Left renal pelvis (tissue), 4 donors: ENCODE results near the gene DCAF15. TPM values are rescaled to one million over a fixed set of nuclear protein-coding genes. Genes with fewer than 3 reads are reported as not detected.

Experiments used
- DNase-seq, 4 donors: peaks; one replicate each; pipeline ENCODE4 v3.0.0-alpha.2; 2013; ENCODE audit warnings: low read depth in 4 of 4, low spot score in 3 of 4
- polyA plus RNA-seq, 4 donors: library from polyadenylated mRNA; unstranded; fragments of 120-200 nt; gene quantifications; one replicate each; pipeline ENCODE4 v1.2.1, GENCODE V29; 2013; ENCODE audit not compliant: insufficient read length in 4 of 4

DCAF15 gene
- polyA plus RNA-seq, 4 donors: 26.1 to 46.7 (median 28.2) TPM

- DNase-seq: no peak
Measured at GRCh38 chr19:14006766-14007562, 54.7 kb downstream of the DCAF15 start.

Other genes starting within 250 kb of the DCAF15 start
- 10 to 100 TPM; 15.5 to 42.7 (median 20.4) TPM for gene MRI1, start 188.0 kb upstream of the DCAF15 start, polyA plus RNA-seq
- gene C19orf53, start 178.1 kb upstream of the DCAF15 start, polyA plus RNA-seq: 100 to 1,000 TPM in 2 of 4 donors, 10 to 100 TPM in 2; 82.6 to 127 (median 107) TPM
- gene ZSWIM4, start 157.1 kb upstream of the DCAF15 start, polyA plus RNA-seq: 10 to 100 TPM in 1 of 4 donors, 1 to 10 TPM in 3; 3.7 to 11.7 (median 6.8) TPM
- 1 to 10 TPM in 3 of 4 donors, under 1 TPM in 1; 0.79 to 2.6 (median 1.6) TPM for gene NANOS3, start 75.4 kb upstream of the DCAF15 start, polyA plus RNA-seq
- 1 to 10 TPM; 4.8 to 8.9 (median 6.0) TPM for gene BRME1, start 46.4 kb upstream of the DCAF15 start, polyA plus RNA-seq
- gene CC2D1A, start 46.3 kb upstream of the DCAF15 start, polyA plus RNA-seq: 10 to 100 TPM; 19.4 to 45.8 (median 23.0) TPM
- gene PODNL1, start 14.1 kb upstream of the DCAF15 start, polyA plus RNA-seq: 1 to 10 TPM in 3 of 4 donors, under 1 TPM in 1; 0.86 to 1.7 (median 1.4) TPM
- 10 to 100 TPM in 2 of 4 donors, 1 to 10 TPM in 2; 9.3 to 19.2 (median 10.2) TPM for gene RFX1, start 53.8 kb downstream of the DCAF15 start, polyA plus RNA-seq
- gene RLN3, start 75.6 kb downstream of the DCAF15 start, polyA plus RNA-seq: not detected
- 1 to 10 TPM; 3.8 to 7.8 (median 5.9) TPM for gene IL27RA, start 79.3 kb downstream of the DCAF15 start, polyA plus RNA-seq
- gene PALM3, start 109.6 kb downstream of the DCAF15 start, polyA plus RNA-seq: 10 to 100 TPM in 3 of 4 donors, under 1 TPM in 1; 0.94 to 32.9 (median 20.1) TPM
- 10 to 100 TPM in 1 of 4 donors, 1 to 10 TPM in 3; 1.3 to 10.3 (median 6.3) TPM for gene MISP3, start 120.3 kb downstream of the DCAF15 start, polyA plus RNA-seq
- gene C19orf67, start 133.3 kb downstream of the DCAF15 start, polyA plus RNA-seq: not detected
- 10 to 100 TPM; 39.8 to 52.0 (median 41.4) TPM for gene SAMD1, start 138.2 kb downstream of the DCAF15 start, polyA plus RNA-seq
- 100 to 1,000 TPM in 2 of 4 donors, 10 to 100 TPM in 2; 90.6 to 106 (median 99.0) TPM for gene PRKACA, start 165.3 kb downstream of the DCAF15 start, polyA plus RNA-seq
- 10 to 100 TPM; 15.1 to 19.8 (median 19.4) TPM for gene ASF1B, start 184.1 kb downstream of the DCAF15 start, polyA plus RNA-seq